ENCODE measurements around the gene DENND11.

The DENND11 gene

DNA sequence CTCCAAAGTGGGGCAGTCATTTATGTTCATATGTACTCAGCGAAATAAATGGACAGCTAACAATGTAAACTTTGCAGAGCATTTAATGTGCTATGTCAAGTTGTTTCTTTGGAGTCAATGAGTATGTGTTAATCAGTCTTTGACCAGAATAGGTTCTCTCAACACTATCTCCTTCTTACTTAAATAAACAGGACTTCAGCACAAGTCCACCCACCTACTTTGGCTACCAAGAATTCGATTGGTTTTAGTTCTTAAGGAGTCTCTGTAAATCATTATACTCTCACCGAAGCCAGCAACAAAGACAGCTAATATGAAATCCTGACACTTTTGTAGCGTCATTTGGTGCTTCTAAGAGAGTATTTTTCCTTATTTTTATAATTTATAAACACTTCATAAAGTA is 13.1 kb upstream of the DENND11 start:
- H3K4me3 ChIP-seq (ENCODE audit: low read depth, low read length), result no peak overlapping the region
- TF ChIP-seq, protein P1, sequence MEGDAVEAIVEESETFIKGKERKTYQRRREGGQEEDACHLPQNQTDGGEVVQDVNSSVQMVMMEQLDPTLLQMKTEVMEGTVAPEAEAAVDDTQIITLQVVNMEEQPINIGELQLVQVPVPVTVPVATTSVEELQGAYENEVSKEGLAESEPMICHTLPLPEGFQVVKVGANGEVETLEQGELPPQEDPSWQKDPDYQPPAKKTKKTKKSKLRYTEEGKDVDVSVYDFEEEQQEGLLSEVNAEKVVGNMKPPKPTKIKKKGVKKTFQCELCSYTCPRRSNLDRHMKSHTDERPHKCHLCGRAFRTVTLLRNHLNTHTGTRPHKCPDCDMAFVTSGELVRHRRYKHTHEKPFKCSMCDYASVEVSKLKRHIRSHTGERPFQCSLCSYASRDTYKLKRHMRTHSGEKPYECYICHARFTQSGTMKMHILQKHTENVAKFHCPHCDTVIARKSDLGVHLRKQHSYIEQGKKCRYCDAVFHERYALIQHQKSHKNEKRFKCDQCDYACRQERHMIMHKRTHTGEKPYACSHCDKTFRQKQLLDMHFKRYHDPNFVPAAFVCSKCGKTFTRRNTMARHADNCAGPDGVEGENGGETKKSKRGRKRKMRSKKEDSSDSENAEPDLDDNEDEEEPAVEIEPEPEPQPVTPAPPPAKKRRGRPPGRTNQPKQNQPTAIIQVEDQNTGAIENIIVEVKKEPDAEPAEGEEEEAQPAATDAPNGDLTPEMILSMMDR (IDR thresholded peaks at IDR 0.05; ENCODE audit: borderline replicate concordance, insufficient read depth, low read depth, low read length), result no peak

DNA sequence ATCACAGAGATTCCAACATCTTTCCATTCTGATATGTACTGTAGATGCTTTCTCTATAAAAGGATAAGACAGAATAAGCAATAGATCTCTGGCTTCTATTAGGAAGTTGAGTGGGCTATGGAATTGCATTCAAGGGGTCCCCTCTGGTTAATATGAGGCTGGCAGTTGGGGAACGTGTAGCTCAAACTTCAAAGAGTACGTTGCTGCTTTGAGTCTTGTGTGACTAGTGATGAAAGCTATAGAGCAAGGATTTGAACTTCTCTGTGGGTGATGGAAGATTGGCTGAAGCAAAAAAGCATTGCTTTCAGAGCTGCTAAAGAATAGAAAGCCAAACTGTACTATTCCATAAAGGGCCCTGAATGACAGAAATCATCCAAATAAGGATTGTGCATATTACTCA is 12.6 kb upstream of the DENND11 start:
- no peak overlapping the region for H3K4me3 ChIP-seq (ENCODE audit: low read depth, low read length)
- TF ChIP-seq, protein P1 (IDR thresholded peaks at IDR 0.05; ENCODE audit: borderline replicate concordance, insufficient read depth, low read depth, low read length), result no peak

DNA sequence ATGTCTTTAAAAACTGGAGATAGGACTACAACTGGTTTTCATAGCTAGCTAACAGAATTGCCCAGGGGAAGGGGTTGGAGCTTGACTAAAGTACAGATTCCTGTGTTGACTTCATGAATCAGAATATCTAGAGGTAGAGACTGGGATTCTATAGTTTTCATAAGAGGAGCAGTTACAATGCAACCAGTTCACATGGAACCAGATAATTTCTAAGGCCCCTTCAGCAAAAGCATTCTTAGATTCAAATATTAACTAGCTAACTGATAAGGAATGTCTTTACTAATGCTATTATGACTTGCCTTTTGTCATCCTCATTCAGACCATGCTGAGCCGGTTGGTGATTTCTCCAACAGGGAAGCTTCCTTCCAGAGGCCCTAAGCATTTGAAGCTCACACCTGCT is 11.9 kb upstream of the DENND11 start:
- TF ChIP-seq, protein P1 (IDR thresholded peaks at IDR 0.05; ENCODE audit: borderline replicate concordance, insufficient read depth, low read depth, low read length), result no peak
- no peak overlapping the region for H3K4me3 ChIP-seq (ENCODE audit: low read depth, low read length)

DNA sequence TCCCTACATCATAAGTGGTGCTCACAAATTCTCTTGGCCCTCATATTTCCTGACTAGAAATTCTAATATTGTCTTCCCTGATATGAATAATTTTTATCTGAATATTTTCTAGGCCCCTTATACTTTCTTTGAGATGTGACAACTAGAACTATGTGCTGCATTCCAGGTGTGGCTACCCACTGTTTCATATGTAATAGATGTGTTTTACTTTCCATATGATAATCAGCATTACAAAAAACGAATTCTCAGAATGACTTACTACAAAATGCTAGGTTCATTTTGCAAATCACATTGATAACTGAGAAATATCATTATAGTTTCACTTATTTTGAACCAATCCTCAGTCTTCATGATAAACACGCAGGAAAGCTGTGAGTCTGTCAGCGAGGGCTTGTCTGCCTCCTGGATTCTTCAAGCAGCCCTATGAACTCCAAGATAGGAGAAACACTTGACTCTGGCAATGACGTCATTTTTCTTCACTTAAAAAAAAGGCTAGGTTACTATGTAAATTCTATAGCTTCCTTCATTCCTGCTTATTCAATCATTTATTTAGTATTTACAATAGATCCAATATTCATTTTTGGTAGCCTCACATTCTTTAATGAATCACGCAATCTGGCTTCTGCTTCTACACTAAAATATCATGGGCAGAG is 10.8 kb upstream of the DENND11 start:
- TF ChIP-seq, protein P1 (IDR thresholded peaks at IDR 0.05; ENCODE audit: borderline replicate concordance, insufficient read depth, low read depth, low read length), result no peak

DNA sequence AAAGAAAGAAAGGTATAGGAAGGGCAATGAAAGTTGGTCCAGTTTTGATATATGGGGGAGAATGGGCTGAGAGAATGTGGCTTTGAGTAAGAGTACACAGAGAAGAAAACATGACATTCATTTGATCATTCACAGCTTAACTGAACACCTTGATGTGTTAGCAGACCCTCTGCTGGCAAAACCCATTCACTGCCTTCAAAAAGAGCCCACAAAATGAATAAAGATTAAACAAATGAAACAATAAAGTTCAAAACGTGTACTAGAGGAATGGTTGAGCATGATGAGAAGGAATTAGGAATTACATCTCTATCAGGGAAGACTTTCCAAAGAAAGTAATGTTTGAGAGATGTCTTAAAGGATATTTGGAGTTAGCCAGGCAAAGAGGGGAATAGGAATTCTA is 8.3 kb upstream of the DENND11 start:
- no peak overlapping the region for H3K4me3 ChIP-seq (ENCODE audit: low read depth, low read length)
- TF ChIP-seq, protein P1 (IDR thresholded peaks at IDR 0.05; ENCODE audit: borderline replicate concordance, insufficient read depth, low read depth, low read length), result 0 out of 2 replicates have a peak, but pooled peaks have one; percentile 5

More for the DNA sequence above, 10.8 kb upstream of the DENND11 start:
- no peak overlapping the region for H3K4me3 ChIP-seq (ENCODE audit: low read depth, low read length)

DNA sequence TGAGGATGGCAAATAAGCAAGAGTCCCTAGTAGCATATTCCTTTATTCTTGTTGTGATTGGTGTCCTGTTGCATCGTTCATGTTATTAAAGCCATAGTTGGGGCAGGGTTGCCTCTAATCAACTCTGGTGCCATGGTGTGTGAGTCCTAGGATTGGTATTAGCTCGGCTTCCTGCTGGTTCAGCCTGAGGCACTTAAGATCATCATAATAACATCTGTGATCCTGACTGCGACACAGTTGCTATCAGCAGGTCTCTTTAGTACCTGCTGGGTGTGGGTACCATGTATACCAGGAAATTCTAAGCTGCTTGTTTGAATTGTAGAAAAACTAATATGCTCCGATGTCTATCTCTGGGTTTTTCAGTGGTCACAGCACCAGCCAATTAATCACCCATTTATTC is 7.8 kb upstream of the DENND11 start:
- TF ChIP-seq, protein P1 (IDR thresholded peaks at IDR 0.05; ENCODE audit: borderline replicate concordance, insufficient read depth, low read depth, low read length), result no peak
- H3K4me3 ChIP-seq (ENCODE audit: low read depth, low read length), result no peak overlapping the region

DNA sequence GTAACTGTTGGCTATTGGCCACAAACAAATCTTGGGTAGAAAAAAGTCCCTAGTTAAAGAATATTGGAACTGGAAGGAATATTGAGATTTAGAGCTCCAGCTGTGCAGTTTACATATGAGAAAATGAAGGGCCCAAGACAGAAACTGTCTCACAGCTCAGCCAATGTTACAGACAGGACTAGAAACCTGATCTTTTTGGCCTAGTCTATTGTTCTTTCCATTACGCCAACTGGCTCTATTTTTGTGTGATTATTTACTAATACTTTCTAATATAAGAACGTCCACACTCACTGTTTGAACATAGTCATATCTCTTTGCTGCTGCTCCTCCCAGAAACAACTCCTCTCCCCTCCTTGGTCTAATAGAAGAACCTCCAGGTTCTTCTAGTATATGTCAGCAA is 7.4 kb upstream of the DENND11 start:
- TF ChIP-seq, protein P1 (IDR thresholded peaks at IDR 0.05; ENCODE audit: borderline replicate concordance, insufficient read depth, low read depth, low read length), result no peak
- H3K4me3 ChIP-seq (ENCODE audit: low read depth, low read length), result no peak overlapping the region
